ENCODE measurements around the gene SNX30.

Gene SNX30

GRCh38 chr9:112886351-112886750, 135.8 kb downstream of the SNX30 start:
- no peak for DNase-seq (ENCODE audit: low read depth)

GRCh38 chr9:112887381-112887780, 136.8 kb downstream of the SNX30 start:
- no peak for DNase-seq (ENCODE audit: low read depth)

GRCh38 chr9:112890106-112891081, 139.8 kb downstream of the SNX30 start, which contains the start of gene SLC46A2:
SLC46A2 (minus strand) TSS chr9:112890876; CDS start chr9:112890681, 195 bp downstream.
- DNase-seq (ENCODE audit: low read depth) = no peak

GRCh38 chr9:112891521-112891920, 141.0 kb downstream of the SNX30 start:
- DNase-seq (ENCODE audit: low read depth) = no peak

GRCh38 chr9:112892981-112893380, 142.4 kb downstream of the SNX30 start:
- no peak for DNase-seq (ENCODE audit: low read depth)

- DNase-seq (ENCODE audit: low read depth) = no peak
These were observed 143.5 kb downstream of the SNX30 start for GRCh38 chr9:112894041-112894440.

- no peak for DNase-seq (ENCODE audit: low read depth)
These were observed 144.1 kb downstream of the SNX30 start for GRCh38 chr9:112894699-112895098.

- no peak for DNase-seq (ENCODE audit: low read depth)
These were observed 145.6 kb downstream of the SNX30 start for GRCh38 chr9:112896131-112896530.

GRCh38 chr9:112898872-112899311, 148.3 kb downstream of the SNX30 start:
- no peak for DNase-seq (ENCODE audit: low read depth)

GRCh38 chr9:112900488-112900887, 149.9 kb downstream of the SNX30 start:
- DNase-seq (ENCODE audit: low read depth) = no peak

GRCh38 chr9:112900901-112901300, 150.3 kb downstream of the SNX30 start:
- no peak for DNase-seq (ENCODE audit: low read depth)

GRCh38 chr9:112905084-112905483, 154.5 kb downstream of the SNX30 start:
- DNase-seq (ENCODE audit: low read depth) = no peak

- DNase-seq (ENCODE audit: low read depth) = no peak
These were observed 161.2 kb downstream of the SNX30 start for GRCh38 chr9:112911736-112912135.

- no peak for DNase-seq (ENCODE audit: low read depth)
These were observed 162.1 kb downstream of the SNX30 start for GRCh38 chr9:112912636-112913035.

GRCh38 chr9:112913326-112913725, 162.8 kb downstream of the SNX30 start:
- DNase-seq (ENCODE audit: low read depth) = no peak

- DNase-seq (ENCODE audit: low read depth) = no peak
These were observed 164.0 kb downstream of the SNX30 start for GRCh38 chr9:112914524-112914923.

GRCh38 chr9:112917047-112917986, 166.8 kb downstream of the SNX30 start:
- no peak for DNase-seq (ENCODE audit: low read depth)

- no peak for DNase-seq (ENCODE audit: low read depth)
These were observed 167.4 kb downstream of the SNX30 start for GRCh38 chr9:112917987-112918362.

GRCh38 chr9:112921549-112921948, 171.0 kb downstream of the SNX30 start:
- DNase-seq (ENCODE audit: low read depth) = no peak

Data from activated T-helper 9 cell treated with anti-CD3 and anti-CD28 coated beads, Interleukin-2, amount 50 U/mL, for 16 hours (primary cell).